Common myeloid progenitor, CD34-positive (primary cell): ENCODE measurements around the gene CTDSP2.

ENCODE experiments used
- CTCF ChIA-PET: fragments of 350-600 bp; sonication (Branson Sonifier 250); formaldehyde crosslinking; loops from one replicate; lab custom pipeline; 2021; ENCODE audit warnings: antibody characterized with exemption; lab: Charles Lee
- POLR2A ChIA-PET: fragments of 350-600 bp; sonication (Branson Sonifier 250); formaldehyde crosslinking; loops from one replicate; lab custom pipeline; 2021; ENCODE audit warnings: antibody characterized with exemption; lab: Charles Lee
- DNase-seq, 3 donors: peaks; one replicate each; pipeline versions ENCODE4 v3.0.0 to v3.0.0-alpha.2; 2013
- H3K27ac ChIP-seq, 2 experiments: 1 replicate in 1 of 2; 2 replicates in 1 of 2; pipeline ENCODE4 v1.7.0; 2013; ENCODE audit warnings: inconsistent platforms in 2 of 2, low read length in 2 of 2, mild to moderate bottlenecking in 2 of 2, low read depth in 1 of 2, moderate library complexity in 1 of 2; ENCODE audit not compliant: severe bottlenecking in 2 of 2, insufficient read depth in 1 of 2, poor library complexity in 1 of 2
- H3K27me3 ChIP-seq, 5 experiments: replicated peaks in 2 of 5; 1 replicate in 3 of 5; 2 replicates in 2 of 5; pipeline versions ENCODE4 v1.6.1 to v1.7.0; 2013; ENCODE audit warnings: low read length in 4 of 5, mild to moderate bottlenecking in 2 of 5, moderate library complexity in 2 of 5, inconsistent platforms in 1 of 5; ENCODE audit not compliant: insufficient read depth in 5 of 5, control insufficient read depth in 4 of 5
- H3K36me3 ChIP-seq, 4 experiments: 1 replicate in 2 of 4; 2 replicates in 2 of 4; pipeline versions ENCODE4 v1.6.1 to v1.7.0; 2013; ENCODE audit warnings: low read length in 3 of 4, control low read depth in 1 of 4, mild to moderate bottlenecking in 1 of 4; ENCODE audit not compliant: control insufficient read depth in 4 of 4, insufficient read depth in 4 of 4
- H3K4me1 ChIP-seq, 4 experiments: 1 replicate in 3 of 4; 2 replicates in 1 of 4; pipeline versions ENCODE4 v1.6.1 to v1.7.1; 2013; ENCODE audit warnings: low read length in 3 of 4, mild to moderate bottlenecking in 3 of 4, control low read depth in 1 of 4, inconsistent platforms in 1 of 4, moderate library complexity in 1 of 4; ENCODE audit not compliant: control insufficient read depth in 4 of 4, insufficient read depth in 4 of 4; ENCODE audit errors: control extremely low read depth in 1 of 4
- H3K4me3 ChIP-seq, 7 experiments: 1 replicate in 4 of 7; 2 replicates in 3 of 7; pipeline versions ENCODE4 v1.5.1 to v1.7.0; 2013; ENCODE audit warnings: mild to moderate bottlenecking in 7 of 7, low read length in 6 of 7, moderate library complexity in 6 of 7, inconsistent platforms in 2 of 7, low read depth in 2 of 7, control low read depth in 1 of 7; ENCODE audit not compliant: insufficient read depth in 4 of 7, control insufficient read depth in 1 of 7; ENCODE audit errors: extremely low read depth in 1 of 7
- H3K9me3 ChIP-seq, 5 experiments: 1 replicate in 4 of 5; 2 replicates in 1 of 5; pipeline versions ENCODE4 v1.6.1 to v1.7.1; 2013; ENCODE audit warnings: low read length in 4 of 5, mild to moderate bottlenecking in 2 of 5, inconsistent platforms in 1 of 5, low read depth in 1 of 5, moderate library complexity in 1 of 5; ENCODE audit not compliant: control insufficient read depth in 4 of 5, insufficient read depth in 2 of 5; ENCODE audit errors: control extremely low read depth in 1 of 5
- WGBS: methylation state at CpG from one replicate; pipeline ENCODE4 v1.1.5; 2013; ENCODE audit not compliant: insufficient coverage; 5-methylcytosine and 5-hydroxymethylcytosine counted together

The CTDSP2 gene

GRCh38 chr12:57813111-57813970 is 33.2 kb downstream of the CTDSP2 start:
- H3K4me1 ChIP-seq = peaks cover 0 to 10% (median 3%) of the 10 kb centered on the region in 4 experiments
- H3K27ac ChIP-seq = no peak overlapping the region
- no peaks in the 10 kb centered on the region for H3K27me3 ChIP-seq
- WGBS = 97% methylated on average over 10 of the region's 14 CpGs
- CTCF ChIA-PET = interaction anchor here (1.1 to 5.4 kb wide), 5 partner anchors 12 to 25 kb away, joined by 3 to 41 read pairs (median 6); no protein-coding TSS in a partner anchor
- DNase-seq = no peak
- peaks cover 2 to 14% (median 5%) of the 10 kb centered on the region in 4 experiments for H3K36me3 ChIP-seq
- H3K9me3 ChIP-seq = no peaks in the 10 kb centered on the region
- H3K4me3 ChIP-seq = no peak overlapping the region
- POLR2A ChIA-PET = no interaction called here

- 96% methylated on average over 10 of the region's 10 CpGs for WGBS
- peaks cover 3 to 22% (median 16%) of the 10 kb centered on the region in 4 experiments for H3K36me3 ChIP-seq
- CTCF ChIA-PET = interaction anchor here (1.0 to 5.4 kb wide), 5 partner anchors 10 to 17 kb away, joined by 3 to 41 read pairs (median 8); no protein-coding TSS in a partner anchor
Measured at GRCh38 chr12:57811028-57811755, 35.3 kb downstream of the CTDSP2 start.

GRCh38 chr12:57810450-57810849 is 36.1 kb downstream of the CTDSP2 start:
- peak in 2 of 3 donors; percentile 36 to 38 for DNase-seq
- no peaks in the 10 kb centered on the region for H3K9me3 ChIP-seq
- H3K4me1 ChIP-seq = no peaks in the 10 kb centered on the region
- 100% methylated on average over 5 of the region's 5 CpGs for WGBS
- peaks cover 0 to 22% (median 16%) of the 10 kb centered on the region in 4 experiments for H3K36me3 ChIP-seq
- ChIA-PET POLR2A (no interaction called here), CTCF (interaction anchor here (1.0 to 5.4 kb wide), 4 partner anchors 10 to 16 kb away, joined by 3 to 41 read pairs (median 8); no protein-coding TSS in a partner anchor)
- H3K27ac ChIP-seq = no peak overlapping the region
- H3K4me3 ChIP-seq = no peak overlapping the region
- no peaks in the 10 kb centered on the region for H3K27me3 ChIP-seq

More at GRCh38 chr12:57811028-57811755, 35.3 kb downstream of the CTDSP2 start:
- H3K9me3 ChIP-seq = no peaks in the 10 kb centered on the region
- DNase-seq = no peak
- POLR2A ChIA-PET = no interaction called here
- H3K4me3 ChIP-seq = no peak overlapping the region
- no peaks in the 10 kb centered on the region for H3K4me1 ChIP-seq
- no peak overlapping the region for H3K27ac ChIP-seq
- no peaks in the 10 kb centered on the region for H3K27me3 ChIP-seq

GRCh38 chr12:57809425-57809824 is 37.1 kb downstream of the CTDSP2 start:
- no peaks in the 10 kb centered on the region for H3K9me3 ChIP-seq
- POLR2A ChIA-PET = no interaction called here
- 94% methylated on average over 3 of the region's 3 CpGs for WGBS

GRCh38 chr12:57808351-57808750 is 38.2 kb downstream of the CTDSP2 start:
- WGBS = 100% methylated on average over 5 of the region's 5 CpGs
- Histone ChIP-seq H3K4me1 (no peaks in the 10 kb centered on the region), H3K36me3 (peaks cover 0 to 22% (median 18%) of the 10 kb centered on the region in 4 experiments), H3K27me3 (no peaks in the 10 kb centered on the region), H3K4me3 (no peak overlapping the region), H3K9me3 (no peaks in the 10 kb centered on the region), H3K27ac (no peak overlapping the region)
- no peak for DNase-seq
- CTCF ChIA-PET = interaction anchor here (0.6 to 2.0 kb wide), 2 partner anchors 21 to 97 kb away, joined by 3 to 9 read pairs; no protein-coding TSS in a partner anchor
- POLR2A ChIA-PET = no interaction called here

More at GRCh38 chr12:57809425-57809824, 37.1 kb downstream of the CTDSP2 start:
- DNase-seq = no peak
- H3K27me3 ChIP-seq = no peaks in the 10 kb centered on the region
- CTCF ChIA-PET = interaction anchor here (1.6 to 5.4 kb wide), 4 partner anchors 9 to 96 kb away, joined by 4 to 41 read pairs (median 10); no protein-coding TSS in a partner anchor
- H3K4me1 ChIP-seq = no peaks in the 10 kb centered on the region
- no peak overlapping the region for H3K27ac ChIP-seq
- peaks cover 0 to 22% (median 17%) of the 10 kb centered on the region in 4 experiments for H3K36me3 ChIP-seq
- H3K4me3 ChIP-seq = no peak overlapping the region

- ChIA-PET POLR2A (no interaction called here), CTCF (interaction anchor here (1.0 to 2.2 kb wide), 7 partner anchors 9 to 51 kb away, joined by 3 to 15 read pairs (median 4); partner anchors contain the start of genes AVIL and TSFM)
- Histone ChIP-seq H3K27me3 (no peaks in the 10 kb centered on the region), H3K4me1 (no peaks in the 10 kb centered on the region), H3K9me3 (no peaks in the 10 kb centered on the region), H3K4me3 (no peak overlapping the region), H3K36me3 (peaks cover 2 to 27% (median 26%) of the 10 kb centered on the region in 4 experiments), H3K27ac (no peak overlapping the region)
- WGBS = 94% methylated on average over 9 of the region's 9 CpGs
- no peak for DNase-seq
Measured at GRCh38 chr12:57807285-57807684, 39.2 kb downstream of the CTDSP2 start.
